ENCODE measurements around the gene ISM2. TPM values are rescaled to one million over a fixed set of nuclear protein-coding genes. Genes with fewer than 3 reads are reported as not detected.
A peak's percentile ranks its signal among the peaks of the same experiment; 100 is the strongest.

ISM2 gene
- polyA plus RNA-seq, 1 experiment = 0.07 TPM

- peaks cover 7% of the 10 kb centered on the region for H3K36me3 ChIP-seq (ENCODE audit: control insufficient read depth, insufficient read depth, low read length)
- H3K27me3 ChIP-seq (ENCODE audit: control insufficient read depth, insufficient read depth, low read length) = no peaks in the 10 kb centered on the region
- TF ChIP-seq CTCF (IDR thresholded peaks at IDR 0.05; ENCODE audit: insufficient read depth, low read depth, low read length) = no peak
- DNase-seq (ENCODE audit: low read depth) = no peak
- ChIA-PET POLR2A (interaction anchor here (0.7 kb wide), 1 partner anchor 613 kb away, joined by 3 read pairs; no protein-coding TSS in a partner anchor), CTCF (no interaction called here)
- no peak overlapping the region for H3K4me3 ChIP-seq (ENCODE audit: low read depth, low read length)
Observed at GRCh38 chr14:77507762-77508161, 9.1 kb upstream of the ISM2 start.

- Histone ChIP-seq H3K4me3 (ENCODE audit: low read depth, low read length) (no peak overlapping the region), H3K27me3 (ENCODE audit: control insufficient read depth, insufficient read depth, low read length) (peaks cover 1% of the 10 kb centered on the region; the same call in 1 of the 2 replicates), H3K36me3 (ENCODE audit: control insufficient read depth, insufficient read depth, low read length) (peaks cover 4% of the 10 kb centered on the region)
- no peak for DNase-seq (ENCODE audit: low read depth)
- no peak for TF ChIP-seq CTCF (IDR thresholded peaks at IDR 0.05; ENCODE audit: insufficient read depth, low read depth, low read length)
- ChIA-PET POLR2A (interaction anchor here (0.6 kb wide), 1 partner anchor 310 kb away, joined by 3 read pairs; no protein-coding TSS in a partner anchor), CTCF (interaction anchor here (0.6 to 2.4 kb wide), 2 partner anchors 12 to 13 kb away, joined by 3 to 6 read pairs; no protein-coding TSS in a partner anchor)
Observed at GRCh38 chr14:77505031-77505430, 6.4 kb upstream of the ISM2 start.

GRCh38 chr14:77503138-77503537 is 4.5 kb upstream of the ISM2 start:
- POLR2A ChIA-PET = no interaction called here
- CTCF ChIA-PET = no interaction called here
- Histone ChIP-seq H3K27me3 (ENCODE audit: control insufficient read depth, insufficient read depth, low read length) (peaks cover 10% of the 10 kb centered on the region), H3K36me3 (ENCODE audit: control insufficient read depth, insufficient read depth, low read length) (peaks cover 3% of the 10 kb centered on the region), H3K4me3 (ENCODE audit: low read depth, low read length) (no peak overlapping the region)
- TF ChIP-seq CTCF (IDR thresholded peaks at IDR 0.05; ENCODE audit: insufficient read depth, low read depth, low read length) = no peak
- DNase-seq (ENCODE audit: low read depth) = no peak

- POLR2A ChIA-PET = no interaction called here
- Histone ChIP-seq H3K4me3 (ENCODE audit: low read depth, low read length) (no peak overlapping the region), H3K36me3 (ENCODE audit: control insufficient read depth, insufficient read depth, low read length) (peaks cover 3% of the 10 kb centered on the region), H3K27me3 (ENCODE audit: control insufficient read depth, insufficient read depth, low read length) (peaks cover 16% of the 10 kb centered on the region)
- no peak for DNase-seq (ENCODE audit: low read depth)
- no peak for TF ChIP-seq CTCF (IDR thresholded peaks at IDR 0.05; ENCODE audit: insufficient read depth, low read depth, low read length)
- CTCF ChIA-PET = interaction anchor here (0.7 kb wide), 1 partner anchor 144 kb away, joined by 6 read pairs; no protein-coding TSS in a partner anchor
Observed at GRCh38 chr14:77502109-77502782, 3.6 kb upstream of the ISM2 start.

GRCh38 chr14:77498984-77499527 is 440 bp upstream of the ISM2 start:
- POLR2A ChIA-PET = no interaction called here
- DNase-seq (ENCODE audit: low read depth) = no peak
- H3K4me3 ChIP-seq (ENCODE audit: low read depth, low read length) = peak overlapping the region; percentile 45
- CTCF ChIA-PET = interaction anchor here (0.6 kb wide), 1 partner anchor 1086 kb away, joined by 3 read pairs; no protein-coding TSS in a partner anchor
- H3K27me3 ChIP-seq (ENCODE audit: control insufficient read depth, insufficient read depth, low read length) = peaks cover 16% of the 10 kb centered on the region
- no peaks in the 10 kb centered on the region for H3K36me3 ChIP-seq (ENCODE audit: control insufficient read depth, insufficient read depth, low read length)
- no peak for TF ChIP-seq CTCF (IDR thresholded peaks at IDR 0.05; ENCODE audit: insufficient read depth, low read depth, low read length)
